A549 (cell line): Measurements from ENCODE around the gene CTSC. TPM values are rescaled to one million over a fixed set of nuclear protein-coding genes. Genes with fewer than 3 reads are reported as not detected.

ENCODE experiments used
- ATAC-seq, 2 experiments: fragments of 200-7000 bp in 1 of 2; fragments of >200 bp in 1 of 2; cut with Nextera tagmentation in 1 of 2; cut with Tn5 transposase in 1 of 2; 3 replicates each; pipeline versions ENCODE4 v1.8.0 to v1.9.1; 2018 to 2020; ENCODE audit warnings: mild to moderate bottlenecking in 1 of 2, moderate library complexity in 1 of 2
- CTCF ChIA-PET: fragments of 300-600 bp; sonication (Branson Sonifier 250); formaldehyde crosslinking; extraction: SDS; loops from one replicate; lab custom pipeline; 2021; ENCODE audit warnings: antibody characterized with exemption, inconsistent platforms; lab: Yijun Ruan, JAX
- POLR2A ChIA-PET: fragments of 350-600 bp; formaldehyde crosslinking; extraction: SDS; loops from one replicate; lab custom pipeline; 2021; ENCODE audit warnings: antibody characterized with exemption, inconsistent platforms; lab: Yijun Ruan, JAX
- DNase-seq, 2 experiments: peaks; one replicate each; pipeline versions ENCODE4 v3.0.0 to v3.0.0-alpha.2; 2011 to 2016; ENCODE audit warnings: low read depth in 1 of 2, low spot score in 1 of 2
- FAIRE-seq: peaks from 2 replicates; lab custom pipeline; 2011; peaks lifted over from hg19 to GRCh38; lab: Jason Lieb, UNC
- H3K27ac ChIP-seq, 2 experiments: fragments of >200 bp; sonication (Bioruptor Twin); formaldehyde crosslinking; 3 replicates each; pipeline ENCODE4 v1.5.1; 2016 to 2017
- H3K4me1 ChIP-seq: fragments of >200 bp; sonication (Bioruptor Twin); formaldehyde crosslinking; 3 replicates; pipeline ENCODE4 v1.6.1; 2016
- H3K4me2 ChIP-seq: fragments of >200 bp; sonication (Bioruptor Twin); formaldehyde crosslinking; 3 replicates; pipeline ENCODE4 v1.6.1; 2016
- H3K4me3 ChIP-seq: fragments of >200 bp; sonication (Bioruptor Twin); formaldehyde crosslinking; 3 replicates; pipeline ENCODE4 v1.5.1; 2016
- H3K9me3 ChIP-seq: fragments of >200 bp; sonication (Bioruptor Twin); formaldehyde crosslinking; 3 replicates; pipeline ENCODE4 v1.6.1; 2016
- CBX8 ChIP-seq: fragments of 200-600 bp; sonication (generic); IDR thresholded peaks from 2 replicates; pipeline ENCODE4 v1.6.1; 2016
- CEBPB ChIP-seq, 2 experiments: fragments of >200 bp in 1 of 2; sonication (Bioruptor Twin) in 1 of 2; formaldehyde crosslinking in 1 of 2; IDR thresholded peaks; 2 replicates each; pipeline ENCODE4 v1.6.1; 2012 to 2016
- CHD2 ChIP-seq: fragments of 150-350 bp; IDR thresholded peaks from 2 replicates; pipeline ENCODE4 v1.6.1; 2014; ENCODE audit warnings: low read length; ENCODE audit not compliant: partially characterized antibody
- CHD4 ChIP-seq: fragments of 200-600 bp; sonication (generic); IDR thresholded peaks from 2 replicates; pipeline ENCODE4 v1.6.1; 2016; ENCODE audit warnings: antibody characterized with exemption, mild to moderate bottlenecking, borderline replicate concordance
- CTCF ChIP-seq: fragments of >200 bp; sonication (Bioruptor Twin); formaldehyde crosslinking; IDR thresholded peaks from 3 replicates; pipeline ENCODE4 v1.5.1; 2016
- EHF ChIP-seq: fragments of 250-450 bp; sonication (Bioruptor Pico); IDR thresholded peaks from 2 replicates; pipeline ENCODE4 v1.5.0; 2020; ENCODE audit warnings: mild to moderate bottlenecking
- EHMT2 ChIP-seq: fragments of 200-600 bp; sonication (generic); IDR thresholded peaks from 2 replicates; pipeline ENCODE4 v1.6.1; 2016; ENCODE audit warnings: antibody characterized with exemption, low read depth, mild to moderate bottlenecking, moderate library complexity
- EP300 ChIP-seq, 2 experiments: fragments of >200 bp; sonication (Bioruptor Twin); formaldehyde crosslinking; IDR thresholded peaks; 2 replicates in 1 of 2; 3 replicates in 1 of 2; pipeline ENCODE4 v1.6.1; 2016 to 2017
- ESRRA ChIP-seq: fragments of 150-350 bp; IDR thresholded peaks from 2 replicates; pipeline ENCODE4 v1.6.1; 2014; ENCODE audit warnings: mild to moderate bottlenecking, low read length, borderline replicate concordance
- FOXS1 ChIP-seq: fragments of 250-450 bp; sonication (Bioruptor Pico); IDR thresholded peaks from 2 replicates; pipeline ENCODE4 v1.5.0; 2020; ENCODE audit warnings: mild to moderate bottlenecking, moderate library complexity
- GATA3 ChIP-seq: IDR thresholded peaks from 2 replicates; pipeline ENCODE4 v1.6.1; 2012; ENCODE audit warnings: borderline replicate concordance
- HDAC2 ChIP-seq: fragments of 200-600 bp; sonication (generic); IDR thresholded peaks from 2 replicates; pipeline ENCODE4 v1.6.1; 2016
- HEYL ChIP-seq: fragments of 250-450 bp; sonication (Bioruptor Pico); IDR thresholded peaks from 2 replicates; pipeline ENCODE4 v1.8.0; 2021; ENCODE audit warnings: mild to moderate bottlenecking, moderate library complexity
- HMGXB4 ChIP-seq: fragments of 250-450 bp; sonication (Bioruptor Pico); IDR thresholded peaks from 2 replicates; pipeline ENCODE4 v1.5.0; 2021; ENCODE audit warnings: mild to moderate bottlenecking, moderate library complexity, borderline replicate concordance
- HOXA7 ChIP-seq: fragments of 250-450 bp; sonication (Bioruptor Pico); IDR thresholded peaks from 2 replicates; pipeline ENCODE4 v1.5.0; 2020; ENCODE audit warnings: mild to moderate bottlenecking, moderate library complexity
- HOXB5 ChIP-seq: fragments of 250-450 bp; sonication (Bioruptor Pico); IDR thresholded peaks from 2 replicates; pipeline ENCODE4 v1.5.0; 2020; ENCODE audit warnings: mild to moderate bottlenecking, moderate library complexity
- KDM1A ChIP-seq: fragments of 200-600 bp; sonication (generic); IDR thresholded peaks from 2 replicates; pipeline ENCODE4 v1.6.1; 2016; ENCODE audit warnings: low read depth, mild to moderate bottlenecking
- KDM5A ChIP-seq: fragments of 200-600 bp; sonication (generic); IDR thresholded peaks from 2 replicates; pipeline ENCODE4 v1.6.1; 2016; ENCODE audit warnings: antibody characterized with exemption, mild to moderate bottlenecking
- MAFK ChIP-seq: fragments of 450-650 bp; IDR thresholded peaks from 2 replicates; pipeline ENCODE4 v1.6.1; 2014; ENCODE audit not compliant: partially characterized antibody
- MAZ ChIP-seq: fragments of 150-350 bp; IDR thresholded peaks from 2 replicates; pipeline ENCODE4 v1.6.1; 2014; ENCODE audit warnings: antibody characterized with exemption, low read depth, low read length, borderline replicate concordance
- NFE2L2 ChIP-seq: fragments of 150-350 bp; conservative IDR thresholded peaks from 2 replicates; pipeline ENCODE4 v1.6.1; 2014; ENCODE audit warnings: low read length
- NPAS2 ChIP-seq: fragments of 250-450 bp; sonication (Bioruptor Pico); IDR thresholded peaks from 2 replicates; pipeline ENCODE4 v1.8.0; 2022; ENCODE audit warnings: mild to moderate bottlenecking, moderate library complexity, borderline replicate concordance
- PHF8 ChIP-seq: fragments of 200-600 bp; sonication (generic); IDR thresholded peaks from 2 replicates; pipeline ENCODE4 v1.6.1; 2016; ENCODE audit warnings: low read depth, mild to moderate bottlenecking, antibody characterized with exemption, moderate library complexity, borderline replicate concordance
- POLR2AphosphoS2 ChIP-seq: conservative IDR thresholded peaks from 2 replicates; pipeline ENCODE4 v1.6.1; 2012; ENCODE audit warnings: low read length, improper control_type of control experiment, inconsistent platforms
- RARB ChIP-seq: fragments of 250-450 bp; sonication (Bioruptor Pico); IDR thresholded peaks from 2 replicates; pipeline ENCODE4 v1.8.0; 2021; ENCODE audit warnings: mild to moderate bottlenecking, moderate library complexity
- RCOR1 ChIP-seq: fragments of 150-350 bp; IDR thresholded peaks from 2 replicates; pipeline ENCODE4 v1.6.1; 2014; ENCODE audit warnings: antibody characterized with exemption, low read length, low read depth
- RNF2 ChIP-seq: fragments of 200-600 bp; sonication (generic); IDR thresholded peaks from 2 replicates; pipeline ENCODE4 v1.6.1; 2016; ENCODE audit warnings: low read depth, mild to moderate bottlenecking, antibody characterized with exemption, moderate library complexity, borderline replicate concordance
- SREBF2 ChIP-seq: fragments of 450-650 bp; IDR thresholded peaks from 2 replicates; pipeline ENCODE4 v1.6.1; 2014; ENCODE audit warnings: mild to moderate bottlenecking, moderate library complexity
- TFCP2L1 ChIP-seq: fragments of 250-450 bp; sonication (Bioruptor Pico); IDR thresholded peaks from 2 replicates; pipeline ENCODE4 v1.5.0; 2021; ENCODE audit warnings: mild to moderate bottlenecking
- USF2 ChIP-seq: fragments of 450-650 bp; IDR thresholded peaks from 2 replicates; pipeline ENCODE4 v1.6.1; 2014; ENCODE audit warnings: antibody characterized with exemption
- ZFP36 ChIP-seq: fragments of 450-650 bp; IDR thresholded peaks from 2 replicates; pipeline ENCODE4 v1.6.1; 2014; ENCODE audit warnings: borderline replicate concordance; ENCODE audit not compliant: partially characterized antibody
- ZNF302 ChIP-seq: fragments of 250-450 bp; sonication (Bioruptor Pico); IDR thresholded peaks from 2 replicates; pipeline ENCODE4 v1.9.0; 2021; ENCODE audit warnings: inconsistent platforms, mild to moderate bottlenecking, moderate library complexity
- ZSCAN20 ChIP-seq: fragments of 250-450 bp; sonication (Bioruptor Pico); IDR thresholded peaks from 2 replicates; pipeline ENCODE4 v1.8.0; 2022; ENCODE audit warnings: mild to moderate bottlenecking, moderate library complexity
- WGBS: methylation state at CpG from one replicate; pipeline ENCODE4 v1.1.6; 2017; ENCODE audit errors: missing lambda C conversion rate; 5-methylcytosine and 5-hydroxymethylcytosine counted together
- polyA minus RNA-seq: library from RNA; depleted of rRNA, polyadenylated mRNA; stranded (reverse); fragments of >200 nt; gene quantifications from 2 replicates; pipeline ENCODE4 v1.2.3, GENCODE V29; 2011; rRNA and poly(A)+ RNA removed
- polyA plus RNA-seq, 4 experiments: library from polyadenylated mRNA; depleted of rRNA in 3 of 4; stranded (reverse); fragments of >200 nt; fragmentation: RNase III in 1 of 4; extraction: RNeasy Plus Mini Kit Qiagen cat#74134 plus additional on column Dnase treatment in 1 of 4; gene quantifications; 2 replicates in 3 of 4; 3 replicates in 1 of 4; pipeline ENCODE4 v1.2.3, GENCODE V29; 2011 to 2017
- TF ChIP-seq, protein P1 (sequence below): fragments of 150-350 bp; IDR thresholded peaks from 2 replicates; pipeline ENCODE4 v1.6.1; 2014; ENCODE audit warnings: low read depth, mild to moderate bottlenecking, low read length

The CTSC gene
- 118 and 123 TPM in 2 replicates for polyA plus RNA-seq (2011; rRNA removed)
- 32.8 and 37.0 TPM in 2 replicates for polyA plus RNA-seq (2012; cell fraction: cytosol; rRNA removed)
- 43.0 and 48.9 TPM in 2 replicates for polyA plus RNA-seq (2012; cell fraction: nucleus; rRNA removed)
- polyA plus RNA-seq (2017; fragmentation: RNase III; extraction: RNeasy Plus Mini Kit Qiagen cat#74134 plus additional on column Dnase treatment): 50.0 to 50.9 TPM (median 50.3 TPM) in 3 replicates
- polyA minus RNA-seq: 25.9 and 31.4 TPM in 2 replicates

DNA sequence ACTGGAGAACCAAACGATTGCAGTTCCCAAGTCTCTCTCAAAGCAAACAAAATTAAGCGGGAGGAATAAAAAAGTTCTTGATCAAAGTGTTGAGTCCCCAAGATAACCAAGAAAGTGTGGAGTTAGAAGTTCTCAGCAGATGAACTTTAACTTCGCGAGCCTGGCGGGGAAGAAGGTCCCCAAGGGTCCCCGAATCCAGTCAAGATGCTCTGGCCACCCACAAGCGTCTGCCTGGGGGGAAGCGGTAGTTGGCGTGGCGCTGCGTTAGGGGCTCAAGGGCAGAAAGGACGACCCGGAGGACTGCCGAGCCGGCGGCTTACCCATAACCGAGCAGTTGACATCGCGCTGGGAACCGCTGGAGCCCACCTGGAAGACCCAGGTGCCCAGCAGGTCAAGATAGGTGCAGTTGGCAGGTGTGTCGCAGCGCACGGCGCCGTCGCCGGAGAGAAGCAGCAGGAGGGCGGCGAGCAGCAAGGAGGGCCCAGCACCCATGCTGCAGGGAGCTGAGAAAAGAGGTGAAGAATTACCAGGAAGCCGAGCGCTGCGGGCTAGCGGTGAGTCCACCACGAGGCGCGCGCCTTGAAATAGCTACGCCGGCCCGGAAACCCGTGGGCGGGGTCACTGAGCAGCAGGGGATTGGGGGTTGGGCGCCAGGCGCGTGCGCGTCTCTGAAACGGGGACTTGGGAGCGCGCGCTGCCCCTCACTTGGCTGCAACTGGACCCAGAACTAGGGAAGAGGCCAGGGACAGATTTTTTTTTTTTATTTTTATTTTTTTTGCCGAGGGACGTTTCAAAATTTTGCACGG, at the start of gene CTSC:
TSS of gene CTSC (minus strand) at position 556 of the 806 bp plus-strand sequence. CDS start at position 492, 64 bp downstream.
- 1% methylated on average over 43 of the region's 54 CpGs for WGBS
- Histone ChIP-seq H3K4me2 (peak within 1 kb of the TSS; percentile 85), H3K27ac (peak within 1 kb of the TSS; percentile 89 to 94), H3K4me1 (peaks cover 11% of the 10 kb centered on the region; the same call in 2 of the 3 replicates), H3K4me3 (peak within 1 kb of the TSS; percentile 71), H3K9me3 (no peaks in the 10 kb centered on the region)
- FAIRE-seq: no peak
- ATAC-seq: peak; percentile 97 to 98
- DNase-seq: peak; percentile 77 to 87
- ChIA-PET POLR2A (interaction anchor here (0.6 to 2.4 kb wide), 10 partner anchors 9 to 202 kb away, joined by 3 to 13 read pairs (median 4); no protein-coding TSS in a partner anchor), CTCF (interaction anchor here (0.6 to 3.5 kb wide), 4 partner anchors 10 to 234 kb away, joined by 3 to 14 read pairs (median 4); no protein-coding TSS in a partner anchor)
- TF ChIP-seq HMGXB4 (CRISPR knock-in tag): no peak
- no peak for TF ChIP-seq KDM5A
- TF ChIP-seq USF2: no peak
- TF ChIP-seq FOXS1 (CRISPR knock-in tag): no peak
- no peak for TF ChIP-seq KDM1A
- no peak for TF ChIP-seq HOXA7
- TF ChIP-seq MAFK: no peak
- TF ChIP-seq EHF (CRISPR knock-in tag): no peak
- peak; percentile 82; the same call in 1 of the 2 replicates for TF ChIP-seq PHF8
- no peak for TF ChIP-seq ZNF302 (CRISPR knock-in tag)
- no peak for TF ChIP-seq RCOR1
- TF ChIP-seq NFE2L2: no peak
- no peak for TF ChIP-seq ESRRA
- TF ChIP-seq GATA3: 0 out of 2 replicates have a peak, but pooled peaks have one; percentile 22
- no peak for TF ChIP-seq ZSCAN20 (CRISPR knock-in tag)
- no peak for TF ChIP-seq CHD2
- TF ChIP-seq POLR2AphosphoS2: no peak
- no peak for TF ChIP-seq EHMT2
- no peak for TF ChIP-seq SREBF2
- TF ChIP-seq RNF2: no peak
- no peak for TF ChIP-seq CHD4
- no peak for TF ChIP-seq HOXB5 (CRISPR knock-in tag)
- no peak for TF ChIP-seq MAZ
- no peak for TF ChIP-seq ZFP36
- no peak for TF ChIP-seq CTCF
- no peak for TF ChIP-seq EP300 (IDR thresholded peaks at IDR 0.05)
- no peak for TF ChIP-seq TFCP2L1 (CRISPR knock-in tag)
- TF ChIP-seq RARB (CRISPR knock-in tag): no peak
- no peak for TF ChIP-seq NPAS2 (CRISPR knock-in tag)
- TF ChIP-seq HEYL (CRISPR knock-in tag): no peak
- no peak for TF ChIP-seq CBX8
- no peak for TF ChIP-seq CEBPB (IDR thresholded peaks at IDR 0.05)
- no peak for TF ChIP-seq HDAC2
- TF ChIP-seq, protein P1, sequence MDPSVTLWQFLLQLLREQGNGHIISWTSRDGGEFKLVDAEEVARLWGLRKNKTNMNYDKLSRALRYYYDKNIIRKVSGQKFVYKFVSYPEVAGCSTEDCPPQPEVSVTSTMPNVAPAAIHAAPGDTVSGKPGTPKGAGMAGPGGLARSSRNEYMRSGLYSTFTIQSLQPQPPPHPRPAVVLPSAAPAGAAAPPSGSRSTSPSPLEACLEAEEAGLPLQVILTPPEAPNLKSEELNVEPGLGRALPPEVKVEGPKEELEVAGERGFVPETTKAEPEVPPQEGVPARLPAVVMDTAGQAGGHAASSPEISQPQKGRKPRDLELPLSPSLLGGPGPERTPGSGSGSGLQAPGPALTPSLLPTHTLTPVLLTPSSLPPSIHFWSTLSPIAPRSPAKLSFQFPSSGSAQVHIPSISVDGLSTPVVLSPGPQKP: no peak
